HCT116 (cell line): ENCODE data around the gene GPR84. TPM values are rescaled to one million over a fixed set of nuclear protein-coding genes. Genes with fewer than 3 reads are reported as not detected.

ENCODE experiments used
- ATAC-seq: fragments of 200-7000 bp; cut with Tn5 transposase; 2 replicates; pipeline ENCODE4 v1.9.1; 2020; ENCODE audit warnings: mild to moderate bottlenecking, moderate library complexity
- BruUV-seq: library from RNA; stranded (reverse); fragments of 400-500 nt; replicated peaks from 2 replicates; lab custom pipeline; 2021; lab: Mats Ljungman, UMichigan
- CTCF ChIA-PET: fragments of 300-600 bp; sonication (Branson Sonifier 250); formaldehyde crosslinking; loops from one replicate; lab custom pipeline; 2021; ENCODE audit warnings: antibody characterized with exemption; lab: Charles Lee
- POLR2A ChIA-PET: fragments of 300-600, 350-600 bp; sonication (Branson Sonifier 250); formaldehyde crosslinking; loops from one replicate; lab custom pipeline; 2021; ENCODE audit warnings: antibody characterized with exemption; lab: Charles Lee
- RAD21 ChIA-PET, 2 experiments: fragments of 300-600 bp; sonication (Branson Sonifier 250); formaldehyde crosslinking; loops; one replicate each; lab custom pipeline; 2023; ENCODE audit warnings: low total read pairs in 2 of 2; ENCODE audit not compliant: uncharacterized antibody in 2 of 2, unreplicated experiment in 2 of 2, low non-redundant PET in 1 of 2; lab: Charles Lee
- DNase-seq: peaks from one replicate; pipeline ENCODE4 v3.0.0-alpha.2; 2010; ENCODE audit warnings: low read depth, low spot score
- H2AFZ ChIP-seq: fragments of 200-600 bp; shearing (Covaris generic), sonication (generic); 2 replicates; pipeline ENCODE4 v1.6.1; 2017; ENCODE audit warnings: low read depth, mixed run types, mixed read lengths, antibody characterized with exemption, low read length; ENCODE audit not compliant: poor library complexity, severe bottlenecking
- H3K27ac ChIP-seq: 2 replicates; pipeline ENCODE4 v1.5.1; 2012; ENCODE audit warnings: low read depth, low read length
- H3K27me3 ChIP-seq: fragments of 200-600 bp; sonication (generic); 2 replicates; pipeline ENCODE4 v1.6.1; 2016; ENCODE audit warnings: mixed run types, low read length, mixed read lengths; ENCODE audit not compliant: insufficient read depth
- H3K36me3 ChIP-seq, 2 experiments: fragments of 200-500 bp in 1 of 2; fragments of 200-600 bp in 1 of 2; sonication (Bioruptor generic) in 1 of 2; sonication (generic) in 1 of 2; 2 replicates each; pipeline versions ENCODE4 v1.5.1 to v1.6.1; 2014 to 2016; ENCODE audit warnings: low read length in 2 of 2, inconsistent platforms in 1 of 2, mixed read lengths in 1 of 2, mixed run types in 1 of 2; ENCODE audit not compliant: insufficient read depth in 2 of 2, control insufficient read depth in 1 of 2
- H3K4me1 ChIP-seq, 2 experiments: fragments of 200-600 bp in 1 of 2; sonication (generic) in 1 of 2; 2 replicates each; pipeline versions ENCODE4 v1.5.1 to v1.6.1; 2012 to 2017; ENCODE audit warnings: low read length in 2 of 2, inconsistent platforms in 1 of 2, mild to moderate bottlenecking in 1 of 2, mixed read lengths in 1 of 2, mixed run types in 1 of 2, moderate library complexity in 1 of 2; ENCODE audit not compliant: insufficient read depth in 2 of 2, control insufficient read depth in 1 of 2
- H3K4me2 ChIP-seq: fragments of 200-600 bp; sonication (generic); 2 replicates; pipeline ENCODE4 v1.6.1; 2017; ENCODE audit warnings: mixed run types, low read length, mixed read lengths
- H3K4me3 ChIP-seq, 2 experiments: fragments of 200-600 bp in 1 of 2; sonication (generic) in 1 of 2; replicated peaks in 1 of 2; 2 replicates each; pipeline ENCODE4 v1.5.1; 2011 to 2016; ENCODE audit warnings: low read length in 2 of 2, control low read depth in 1 of 2, low read depth in 1 of 2, mild to moderate bottlenecking in 1 of 2, mixed read lengths in 1 of 2, mixed run types in 1 of 2
- H3K79me2 ChIP-seq: fragments of 200-600 bp; sonication (generic); 2 replicates; pipeline ENCODE4 v1.6.1; 2017; ENCODE audit warnings: mild to moderate bottlenecking, mixed run types, low read length, moderate library complexity, mixed read lengths; ENCODE audit not compliant: insufficient read depth
- H3K9ac ChIP-seq: fragments of 200-600 bp; sonication (generic); 2 replicates; pipeline ENCODE4 v1.6.1; 2016; ENCODE audit warnings: low read length, mixed read lengths
- H3K9me2 ChIP-seq: fragments of 200-600 bp; sonication (generic), shearing (Covaris generic); 2 replicates; pipeline ENCODE4 v1.6.1; 2017; ENCODE audit warnings: mixed run types, mild to moderate bottlenecking, moderate library complexity; ENCODE audit not compliant: insufficient read depth
- H3K9me3 ChIP-seq, 2 experiments: fragments of 200-500 bp in 1 of 2; fragments of 200-600 bp in 1 of 2; sonication (Bioruptor generic) in 1 of 2; sonication (generic) in 1 of 2; 2 replicates each; pipeline ENCODE4 v1.6.1; 2014 to 2017; ENCODE audit warnings: low read length in 2 of 2, mixed read lengths in 2 of 2, inconsistent platforms in 1 of 2, low read depth in 1 of 2, mild to moderate bottlenecking in 1 of 2, mixed run types in 1 of 2, moderate library complexity in 1 of 2; ENCODE audit not compliant: control insufficient read depth in 1 of 2, insufficient read depth in 1 of 2
- H4K20me1 ChIP-seq: fragments of 200-600 bp; sonication (generic), shearing (Covaris generic); 2 replicates; pipeline ENCODE4 v1.6.1; 2017; ENCODE audit warnings: mixed run types, mild to moderate bottlenecking, moderate library complexity; ENCODE audit not compliant: insufficient read depth
- CBX3 ChIP-seq: IDR thresholded peaks from 2 replicates; pipeline ENCODE4 v1.6.1; 2012; ENCODE audit warnings: low read depth
- EGR1 ChIP-seq: IDR thresholded peaks from 2 replicates; pipeline ENCODE4 v1.6.1; 2012; ENCODE audit warnings: low read depth
- ELF1 ChIP-seq: IDR thresholded peaks from 2 replicates; pipeline ENCODE4 v1.6.1; 2012; ENCODE audit warnings: low read depth, borderline replicate concordance
- EZH2 ChIP-seq: fragments of 200-600 bp; sonication (generic); IDR thresholded peaks from 2 replicates; pipeline ENCODE4 v1.6.1; 2017; ENCODE audit warnings: antibody characterized with exemption, mixed run types
- EZH2phosphoT487 ChIP-seq: fragments of 200-600 bp; IDR thresholded peaks from 2 replicates; pipeline ENCODE4 v1.6.1; 2018; ENCODE audit warnings: antibody characterized with exemption, borderline replicate concordance
- RAD21 ChIP-seq: IDR thresholded peaks from 2 replicates; pipeline ENCODE4 v1.6.1; 2012; ENCODE audit warnings: low read depth, mild to moderate bottlenecking
- SIN3A ChIP-seq: IDR thresholded peaks from 2 replicates; pipeline ENCODE4 v1.6.1; 2012; ENCODE audit warnings: low read depth
- TCF7L2 ChIP-seq: IDR thresholded peaks from 2 replicates; pipeline ENCODE4 v1.7.0; 2011; ENCODE audit warnings: borderline replicate concordance, inconsistent platforms; ENCODE audit not compliant: insufficient read depth, insufficient read length; ENCODE audit errors: extremely low read depth
- ZBTB33 ChIP-seq: IDR thresholded peaks from 2 replicates; pipeline ENCODE4 v1.6.1; 2011; ENCODE audit warnings: mild to moderate bottlenecking, low read length, moderate library complexity; ENCODE audit not compliant: insufficient replicate concordance; ENCODE audit errors: extremely low read depth
- ZFX ChIP-seq: fragments of 450-650 bp; IDR thresholded peaks from 2 replicates; pipeline ENCODE4 v1.6.1; 2017
- intact Hi-C: fragments of 100-400 bp; cut with micrococcal nuclease; formaldehyde crosslinking; loops from 2 replicates; pipeline ENCODE4 v1.10.0; 2022
- total RNA-seq: library from RNA; stranded (reverse); gene quantifications from one replicate; pipeline ENCODE4 v1.2.1, GENCODE V29; 2021; ENCODE audit not compliant: unreplicated experiment
- TF ChIP-seq, protein P1 (sequence below): IDR thresholded peaks from 2 replicates; pipeline ENCODE4 v1.6.1; 2012
- TF ChIP-seq, protein P2 (sequence below): IDR thresholded peaks from 2 replicates; pipeline ENCODE4 v1.6.1; 2012

Gene GPR84
- total RNA-seq, 1 experiment from 2014 or later: not detected

DNA sequence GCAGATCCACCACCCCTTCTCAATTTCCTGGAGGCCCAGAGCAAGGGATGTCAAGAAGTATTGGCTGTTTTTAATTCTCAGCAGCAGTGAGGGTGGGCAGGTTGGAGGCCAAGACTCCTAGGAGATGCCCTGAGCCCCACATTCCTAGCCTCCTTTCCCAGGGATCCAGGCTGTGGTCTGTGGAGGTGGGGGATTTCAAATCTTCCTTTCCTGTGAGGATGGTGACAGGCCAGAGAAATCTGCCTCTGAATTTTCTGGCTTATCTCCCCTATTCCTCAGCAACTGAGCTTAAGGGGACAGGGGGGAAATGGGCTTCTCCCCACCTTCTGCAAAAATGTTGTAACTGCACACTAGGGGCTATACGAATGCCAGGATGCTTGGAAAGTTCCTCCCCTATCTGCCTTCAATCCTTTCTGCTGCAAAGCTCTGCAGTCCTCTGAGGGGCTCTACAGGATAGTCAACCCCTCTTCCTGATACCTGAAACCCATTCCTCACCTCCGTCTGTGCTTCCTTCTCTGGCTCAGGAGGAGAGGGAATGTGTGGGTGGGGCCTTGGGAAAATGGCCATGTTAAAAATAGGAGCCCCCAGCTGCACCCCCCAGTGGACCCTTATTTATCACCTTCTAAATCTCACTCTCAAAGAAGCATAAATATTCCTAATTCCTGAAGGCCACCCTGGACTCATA is 6.6 kb downstream of the GPR84 start (continued):
- TF ChIP-seq EZH2phosphoT487 (no peak), ZBTB33 (no peak)

DNA sequence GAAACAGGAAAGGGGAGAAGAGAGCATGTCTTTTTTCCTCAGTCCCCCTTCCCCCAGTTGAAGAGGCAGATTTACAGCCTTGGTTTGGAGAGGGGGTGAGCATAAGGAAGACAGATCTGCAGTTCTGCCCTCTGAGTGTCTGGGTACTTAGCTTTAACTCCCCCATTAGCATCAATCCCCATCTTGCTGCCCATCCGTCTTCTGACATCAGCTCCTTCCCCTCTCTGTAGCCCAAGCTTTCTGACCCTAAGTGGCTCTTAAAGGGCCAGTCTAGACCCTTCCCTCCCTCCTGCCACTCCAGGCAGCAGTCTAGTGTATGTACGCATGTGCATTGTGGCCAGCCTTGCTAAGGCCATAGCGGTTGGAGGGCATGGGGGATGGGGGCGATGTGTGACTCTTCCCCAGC is 7.3 kb downstream of the GPR84 start:
- H4K20me1 ChIP-seq: no peaks in the 10 kb centered on the region
- ChIA-PET CTCF (interaction anchor here (0.5 to 3.3 kb wide), 3 partner anchors 12 to 20 kb away, joined by 3 to 27 read pairs (median 5); no protein-coding TSS in a partner anchor), POLR2A (no interaction called here), RAD21 (no interaction called here)
- peaks cover 26 to 38% of the 10 kb centered on the region in 2 experiments for H3K4me1 ChIP-seq
- intact Hi-C loops: no loop called here
- H2AFZ ChIP-seq: no peak overlapping the region
- H3K27me3 ChIP-seq: no peaks in the 10 kb centered on the region
- H3K9ac ChIP-seq: no peak overlapping the region
- H3K79me2 ChIP-seq: no peaks in the 10 kb centered on the region
- no peak overlapping the region for H3K4me2 ChIP-seq
- TF ChIP-seq, protein P1, sequence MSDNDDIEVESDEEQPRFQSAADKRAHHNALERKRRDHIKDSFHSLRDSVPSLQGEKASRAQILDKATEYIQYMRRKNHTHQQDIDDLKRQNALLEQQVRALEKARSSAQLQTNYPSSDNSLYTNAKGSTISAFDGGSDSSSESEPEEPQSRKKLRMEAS: no peak
- no peak for TF ChIP-seq TCF7L2
- TF ChIP-seq, protein P2, sequence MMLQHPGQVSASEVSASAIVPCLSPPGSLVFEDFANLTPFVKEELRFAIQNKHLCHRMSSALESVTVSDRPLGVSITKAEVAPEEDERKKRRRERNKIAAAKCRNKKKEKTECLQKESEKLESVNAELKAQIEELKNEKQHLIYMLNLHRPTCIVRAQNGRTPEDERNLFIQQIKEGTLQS: no peak
- TF ChIP-seq SIN3A: no peak
- no peak for TF ChIP-seq RAD21
- TF ChIP-seq ELF1: no peak
- no peak for TF ChIP-seq EZH2
- no peak for TF ChIP-seq ZFX
- no peak for TF ChIP-seq CBX3
- no peak for TF ChIP-seq EGR1
- H3K27ac ChIP-seq: no peak overlapping the region
- no peaks in the 10 kb centered on the region for H3K9me2 ChIP-seq
- no peak overlapping the region for H3K4me3 ChIP-seq
- H3K36me3 ChIP-seq: no peaks in the 10 kb centered on the region
- DNase-seq (no peak), ATAC-seq (no peak)
- BruUV-seq: no TSS peak
- H3K9me3 ChIP-seq: no peaks in the 10 kb centered on the region
